ENCODE measurements around the gene C1orf210. TPM values are rescaled to one million over a fixed set of nuclear protein-coding genes. Genes with fewer than 3 reads are reported as not detected.

C1orf210 gene
- total and polyA plus RNA-seq, 9 of the 15 experiments (the other 6 are each of a cell fraction or from before 2014, with no cell fraction given), result 0.21 TPM; not detected in 8

DNA sequence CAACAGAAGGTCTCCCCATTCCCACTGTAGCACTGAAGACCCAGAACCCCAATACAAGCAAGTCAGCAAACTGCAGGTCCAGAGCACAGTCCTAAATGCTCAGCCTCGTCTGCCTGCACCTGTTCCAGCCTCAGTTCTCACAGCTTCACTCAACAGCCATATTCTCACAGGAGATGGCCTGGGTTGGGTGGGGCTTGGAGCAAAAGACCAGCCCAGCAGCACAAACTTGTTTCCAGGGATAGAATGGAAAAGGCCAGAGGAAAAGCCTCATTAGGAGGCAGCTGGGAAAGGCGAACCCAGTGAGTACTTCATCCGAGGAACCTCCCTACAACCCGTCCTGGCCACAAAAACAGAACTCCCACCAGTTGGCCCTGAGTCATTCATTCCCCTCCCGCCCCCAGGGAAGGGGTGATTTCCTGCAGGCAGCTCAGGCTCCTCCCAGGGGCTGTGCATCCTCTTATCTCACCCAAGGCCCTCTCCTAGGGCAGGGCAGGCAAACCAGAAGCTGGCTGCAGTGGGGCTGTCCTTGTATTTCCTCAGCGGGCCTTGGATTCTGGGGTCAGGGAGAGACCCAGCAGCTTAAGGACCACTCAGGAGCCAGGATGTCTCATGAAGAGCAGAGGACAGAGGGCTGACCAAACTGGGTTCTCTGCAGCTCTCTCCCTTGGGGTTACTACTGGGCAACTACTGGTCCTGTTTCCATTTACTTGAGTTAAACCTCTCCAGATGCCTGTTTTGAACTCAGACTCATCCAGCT lies 44.8 kb upstream of the C1orf210 start (continued):
- TF ChIP-seq SREBF1 (IDR thresholded peaks at IDR 0.05; ENCODE audit: borderline replicate concordance, low read depth, low read length) (no peak), NCOR1 (IDR thresholded peaks at IDR 0.05) (peak; percentile 60), ZFP30 (CRISPR knock-in tag; IDR thresholded peaks at IDR 0.05; ENCODE audit: borderline replicate concordance) (no peak), ZNF274 (IDR thresholded peaks at IDR 0.05; ENCODE audit: borderline replicate concordance, low read depth, low read length) (no peak), ETV5 (CRISPR knock-in tag; IDR thresholded peaks at IDR 0.05; ENCODE audit: low read depth) (peak; percentile 74; the same call in 1 of the 2 replicates), GTF2E2 (tag; IDR thresholded peaks at IDR 0.05) (0 out of 2 replicates have a peak, but pooled peaks have one; percentile 24), SOX6 (IDR thresholded peaks at IDR 0.05) (peak; percentile 65; the same call in 1 of the 2 replicates), ZNF436 (CRISPR knock-in tag; IDR thresholded peaks at IDR 0.05) (no peak), POLR2G (IDR thresholded peaks at IDR 0.05; ENCODE audit: low read depth, low read length) (peak; percentile 71), SIN3B (IDR thresholded peaks at IDR 0.05; ENCODE audit: low read depth) (no peak)
- TF ChIP-seq, protein P1, sequence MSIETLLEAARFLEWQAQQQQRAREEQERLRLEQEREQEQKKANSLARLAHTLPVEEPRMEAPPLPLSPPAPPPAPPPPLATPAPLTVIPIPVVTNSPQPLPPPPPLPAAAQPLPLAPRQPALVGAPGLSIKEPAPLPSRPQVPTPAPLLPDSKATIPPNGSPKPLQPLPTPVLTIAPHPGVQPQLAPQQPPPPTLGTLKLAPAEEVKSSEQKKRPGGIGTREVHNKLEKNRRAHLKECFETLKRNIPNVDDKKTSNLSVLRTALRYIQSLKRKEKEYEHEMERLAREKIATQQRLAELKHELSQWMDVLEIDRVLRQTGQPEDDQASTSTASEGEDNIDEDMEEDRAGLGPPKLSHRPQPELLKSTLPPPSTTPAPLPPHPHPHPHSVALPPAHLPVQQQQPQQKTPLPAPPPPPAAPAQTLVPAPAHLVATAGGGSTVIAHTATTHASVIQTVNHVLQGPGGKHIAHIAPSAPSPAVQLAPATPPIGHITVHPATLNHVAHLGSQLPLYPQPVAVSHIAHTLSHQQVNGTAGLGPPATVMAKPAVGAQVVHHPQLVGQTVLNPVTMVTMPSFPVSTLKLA (conservative IDR thresholded peaks at IDR 0.05), result no peak; a peak in 1 of 4 replicates
- TF ChIP-seq, protein P2, sequence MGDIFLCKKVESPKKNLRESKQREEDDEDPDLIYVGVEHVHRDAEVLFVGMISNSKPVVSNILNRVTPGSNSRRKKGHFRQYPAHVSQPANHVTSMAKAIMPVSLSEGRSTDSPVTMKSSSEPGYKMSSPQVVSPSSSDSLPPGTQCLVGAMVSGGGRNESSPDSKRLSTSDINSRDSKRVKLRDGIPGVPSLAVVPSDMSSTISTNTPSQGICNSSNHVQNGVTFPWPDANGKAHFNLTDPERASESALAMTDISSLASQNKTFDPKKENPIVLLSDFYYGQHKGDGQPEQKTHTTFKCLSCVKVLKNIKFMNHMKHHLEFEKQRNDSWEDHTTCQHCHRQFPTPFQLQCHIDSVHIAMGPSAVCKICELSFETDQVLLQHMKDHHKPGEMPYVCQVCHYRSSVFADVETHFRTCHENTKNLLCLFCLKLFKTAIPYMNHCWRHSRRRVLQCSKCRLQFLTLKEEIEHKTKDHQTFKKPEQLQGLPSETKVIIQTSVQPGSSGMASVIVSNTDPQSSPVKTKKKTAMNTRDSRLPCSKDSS (IDR thresholded peaks at IDR 0.05; ENCODE audit: low read depth, partially characterized antibody), result no peak
- TF ChIP-seq, protein P3, sequence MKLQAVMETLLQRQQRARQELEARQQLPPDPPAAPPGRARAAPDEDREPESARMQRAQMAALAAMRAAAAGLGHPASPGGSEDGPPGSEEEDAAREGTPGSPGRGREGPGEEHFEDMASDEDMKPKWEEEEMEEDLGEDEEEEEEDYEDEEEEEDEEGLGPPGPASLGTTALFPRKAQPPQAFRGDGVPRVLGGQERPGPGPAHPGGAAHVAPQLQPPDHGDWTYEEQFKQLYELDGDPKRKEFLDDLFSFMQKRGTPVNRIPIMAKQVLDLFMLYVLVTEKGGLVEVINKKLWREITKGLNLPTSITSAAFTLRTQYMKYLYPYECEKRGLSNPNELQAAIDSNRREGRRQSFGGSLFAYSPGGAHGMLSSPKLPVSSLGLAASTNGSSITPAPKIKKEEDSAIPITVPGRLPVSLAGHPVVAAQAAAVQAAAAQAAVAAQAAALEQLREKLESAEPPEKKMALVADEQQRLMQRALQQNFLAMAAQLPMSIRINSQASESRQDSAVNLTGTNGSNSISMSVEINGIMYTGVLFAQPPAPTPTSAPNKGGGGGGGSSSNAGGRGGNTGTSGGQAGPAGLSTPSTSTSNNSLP (IDR thresholded peaks at IDR 0.05; ENCODE audit: borderline replicate concordance, low read depth, low read length), result no peak
- TF ChIP-seq, protein P4, sequence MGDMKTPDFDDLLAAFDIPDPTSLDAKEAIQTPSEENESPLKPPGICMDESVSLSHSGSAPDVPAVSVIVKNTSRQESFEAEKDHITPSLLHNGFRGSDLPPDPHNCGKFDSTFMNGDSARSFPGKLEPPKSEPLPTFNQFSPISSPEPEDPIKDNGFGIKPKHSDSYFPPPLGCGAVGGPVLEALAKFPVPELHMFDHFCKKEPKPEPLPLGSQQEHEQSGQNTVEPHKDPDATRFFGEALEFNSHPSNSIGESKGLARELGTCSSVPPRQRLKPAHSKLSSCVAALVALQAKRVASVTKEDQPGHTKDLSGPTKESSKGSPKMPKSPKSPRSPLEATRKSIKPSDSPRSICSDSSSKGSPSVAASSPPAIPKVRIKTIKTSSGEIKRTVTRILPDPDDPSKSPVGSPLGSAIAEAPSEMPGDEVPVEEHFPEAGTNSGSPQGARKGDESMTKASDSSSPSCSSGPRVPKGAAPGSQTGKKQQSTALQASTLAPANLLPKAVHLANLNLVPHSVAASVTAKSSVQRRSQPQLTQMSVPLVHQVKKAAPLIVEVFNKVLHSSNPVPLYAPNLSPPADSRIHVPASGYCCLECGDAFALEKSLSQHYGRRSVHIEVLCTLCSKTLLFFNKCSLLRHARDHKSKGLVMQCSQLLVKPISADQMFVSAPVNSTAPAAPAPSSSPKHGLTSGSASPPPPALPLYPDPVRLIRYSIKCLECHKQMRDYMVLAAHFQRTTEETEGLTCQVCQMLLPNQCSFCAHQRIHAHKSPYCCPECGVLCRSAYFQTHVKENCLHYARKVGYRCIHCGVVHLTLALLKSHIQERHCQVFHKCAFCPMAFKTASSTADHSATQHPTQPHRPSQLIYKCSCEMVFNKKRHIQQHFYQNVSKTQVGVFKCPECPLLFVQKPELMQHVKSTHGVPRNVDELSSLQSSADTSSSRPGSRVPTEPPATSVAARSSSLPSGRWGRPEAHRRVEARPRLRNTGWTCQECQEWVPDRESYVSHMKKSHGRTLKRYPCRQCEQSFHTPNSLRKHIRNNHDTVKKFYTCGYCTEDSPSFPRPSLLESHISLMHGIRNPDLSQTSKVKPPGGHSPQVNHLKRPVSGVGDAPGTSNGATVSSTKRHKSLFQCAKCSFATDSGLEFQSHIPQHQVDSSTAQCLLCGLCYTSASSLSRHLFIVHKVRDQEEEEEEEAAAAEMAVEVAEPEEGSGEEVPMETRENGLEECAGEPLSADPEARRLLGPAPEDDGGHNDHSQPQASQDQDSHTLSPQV (IDR thresholded peaks at IDR 0.05), result peak; percentile 83
- TF ChIP-seq, protein P5, sequence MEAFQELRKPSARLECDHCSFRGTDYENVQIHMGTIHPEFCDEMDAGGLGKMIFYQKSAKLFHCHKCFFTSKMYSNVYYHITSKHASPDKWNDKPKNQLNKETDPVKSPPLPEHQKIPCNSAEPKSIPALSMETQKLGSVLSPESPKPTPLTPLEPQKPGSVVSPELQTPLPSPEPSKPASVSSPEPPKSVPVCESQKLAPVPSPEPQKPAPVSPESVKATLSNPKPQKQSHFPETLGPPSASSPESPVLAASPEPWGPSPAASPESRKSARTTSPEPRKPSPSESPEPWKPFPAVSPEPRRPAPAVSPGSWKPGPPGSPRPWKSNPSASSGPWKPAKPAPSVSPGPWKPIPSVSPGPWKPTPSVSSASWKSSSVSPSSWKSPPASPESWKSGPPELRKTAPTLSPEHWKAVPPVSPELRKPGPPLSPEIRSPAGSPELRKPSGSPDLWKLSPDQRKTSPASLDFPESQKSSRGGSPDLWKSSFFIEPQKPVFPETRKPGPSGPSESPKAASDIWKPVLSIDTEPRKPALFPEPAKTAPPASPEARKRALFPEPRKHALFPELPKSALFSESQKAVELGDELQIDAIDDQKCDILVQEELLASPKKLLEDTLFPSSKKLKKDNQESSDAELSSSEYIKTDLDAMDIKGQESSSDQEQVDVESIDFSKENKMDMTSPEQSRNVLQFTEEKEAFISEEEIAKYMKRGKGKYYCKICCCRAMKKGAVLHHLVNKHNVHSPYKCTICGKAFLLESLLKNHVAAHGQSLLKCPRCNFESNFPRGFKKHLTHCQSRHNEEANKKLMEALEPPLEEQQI (IDR thresholded peaks at IDR 0.05), result no peak
